ENCODE measurements around the gene PIGM.

GRCh38 chr1:160081261-160081936, 49.6 kb upstream of the PIGM start, which contains the start of gene KCNJ9:
- TF ChIP-seq CTCF (conservative IDR thresholded peaks at IDR 0.05; ENCODE audit: low read depth, low read length) (no peak), EZH2 (IDR thresholded peaks at IDR 0.05; ENCODE audit: borderline replicate concordance, low read depth, low read length, poor library complexity, severe bottlenecking) (no peak)

Measured in A673 (cell line).